H9 (cell line): ENCODE measurements around the gene KIRREL3. TPM values are rescaled to one million over a fixed set of nuclear protein-coding genes. Genes with fewer than 3 reads are reported as not detected.

Experiments
- DNase-seq: peaks from one replicate; pipeline ENCODE4 v3.0.0-alpha.2; 2017
- H2AFZ ChIP-seq: one replicate; pipeline ENCODE4 v1.6.1; 2013; ENCODE audit warnings: mild to moderate bottlenecking, low read length, control low read depth, moderate library complexity
- H2AK5ac ChIP-seq: 2 replicates; pipeline ENCODE4 v1.6.1; 2013; ENCODE audit warnings: low read length, control low read depth, mixed read lengths; ENCODE audit not compliant: insufficient read length
- H2BK120ac ChIP-seq: one replicate; pipeline ENCODE4 v1.6.1; 2013; ENCODE audit warnings: low read depth, mild to moderate bottlenecking, low read length, control low read depth, inconsistent platforms; ENCODE audit not compliant: poor library complexity, severe bottlenecking
- H2BK12ac ChIP-seq: 2 replicates; pipeline ENCODE4 v1.6.1; 2013; ENCODE audit warnings: low read length, control low read depth, mixed read lengths, low read depth; ENCODE audit not compliant: insufficient read length
- H2BK15ac ChIP-seq: 2 replicates; pipeline ENCODE4 v1.6.1; 2013; ENCODE audit warnings: low read depth, low read length, control low read depth
- H2BK20ac ChIP-seq: one replicate; pipeline ENCODE4 v1.6.1; 2013; ENCODE audit warnings: low read depth, mild to moderate bottlenecking, low read length, control low read depth, inconsistent platforms; ENCODE audit not compliant: poor library complexity, severe bottlenecking
- H2BK5ac ChIP-seq: 2 replicates; pipeline ENCODE4 v1.6.1; 2013; ENCODE audit warnings: low read length, control low read depth, mixed read lengths; ENCODE audit not compliant: insufficient read length
- H3K14ac ChIP-seq: 2 replicates; pipeline ENCODE4 v1.6.1; 2013; ENCODE audit warnings: low read length, control low read depth; ENCODE audit not compliant: insufficient read depth
- H3K18ac ChIP-seq: 2 replicates; pipeline ENCODE4 v1.6.1; 2013; ENCODE audit warnings: low read depth, mild to moderate bottlenecking, mixed read lengths, low read length, control low read depth; ENCODE audit not compliant: insufficient read length
- H3K23ac ChIP-seq: 2 replicates; pipeline ENCODE4 v1.6.1; 2013; ENCODE audit warnings: low read length, control low read depth, mixed read lengths, low read depth; ENCODE audit not compliant: insufficient read length
- H3K23me2 ChIP-seq: 2 replicates; pipeline ENCODE4 v1.6.1; 2013; ENCODE audit warnings: low read depth, mild to moderate bottlenecking, mixed read lengths, low read length, control low read depth; ENCODE audit not compliant: insufficient read length, poor library complexity, severe bottlenecking
- H3K27ac ChIP-seq: 2 replicates; pipeline ENCODE4 v1.5.1; 2013; ENCODE audit warnings: low read length, control low read depth, mixed read lengths, low read depth; ENCODE audit not compliant: insufficient read length
- H3K27me3 ChIP-seq: 2 replicates; pipeline ENCODE4 v1.6.1; 2013; ENCODE audit warnings: low read length, control low read depth, inconsistent platforms; ENCODE audit not compliant: insufficient read depth
- H3K4ac ChIP-seq: 2 replicates; pipeline ENCODE4 v1.6.1; 2013; ENCODE audit warnings: low read depth, mild to moderate bottlenecking, control low read depth, inconsistent platforms, low read length, moderate library complexity
- H3K4me1 ChIP-seq: 2 replicates; pipeline ENCODE4 v1.6.1; 2013; ENCODE audit warnings: low read length, control low read depth, inconsistent platforms; ENCODE audit not compliant: insufficient read depth
- H3K4me2 ChIP-seq: 2 replicates; pipeline ENCODE4 v1.6.1; 2013; ENCODE audit warnings: low read length, control low read depth, mixed read lengths; ENCODE audit not compliant: insufficient read length, insufficient read depth
- H3K56ac ChIP-seq: 2 replicates; pipeline ENCODE4 v1.6.1; 2013; ENCODE audit warnings: low read depth, mild to moderate bottlenecking, mixed read lengths, low read length, control low read depth; ENCODE audit not compliant: insufficient read length
- H3K79me1 ChIP-seq: 2 replicates; pipeline ENCODE4 v1.6.1; 2013; ENCODE audit warnings: low read depth, mild to moderate bottlenecking, moderate library complexity, low read length, control low read depth, inconsistent platforms; ENCODE audit not compliant: insufficient read depth, poor library complexity, severe bottlenecking
- H3K79me2 ChIP-seq: 2 replicates; pipeline ENCODE4 v1.6.1; 2013; ENCODE audit warnings: low read length, control low read depth, inconsistent platforms; ENCODE audit not compliant: insufficient read depth
- H3K9ac ChIP-seq: 2 replicates; pipeline ENCODE4 v1.6.1; 2013; ENCODE audit warnings: low read length, control low read depth, mixed read lengths; ENCODE audit not compliant: insufficient read length; ENCODE audit errors: extremely low read depth
- H3K9me3 ChIP-seq: one replicate; pipeline ENCODE4 v1.6.1; 2013; ENCODE audit warnings: low read depth, low read length, inconsistent platforms; ENCODE audit not compliant: control insufficient read depth
- H3T11ph ChIP-seq: one replicate; pipeline ENCODE4 v1.6.1; 2013; ENCODE audit warnings: mild to moderate bottlenecking, low read length, control low read depth, inconsistent platforms
- H4K20me1 ChIP-seq: one replicate; pipeline ENCODE4 v1.6.1; 2013; ENCODE audit not compliant: control insufficient read depth, insufficient read length, insufficient read depth
- H4K5ac ChIP-seq: 2 replicates; pipeline ENCODE4 v1.6.1; 2013; ENCODE audit warnings: low read depth, mild to moderate bottlenecking, mixed read lengths, low read length, control low read depth; ENCODE audit not compliant: insufficient read length
- H4K8ac ChIP-seq: replicated peaks from 2 replicates; pipeline ENCODE4 v1.6.1; 2013; ENCODE audit warnings: low read length, control low read depth, mixed read lengths, low read depth; ENCODE audit not compliant: insufficient read length
- H4K91ac ChIP-seq: 2 replicates; pipeline ENCODE4 v1.6.1; 2013; ENCODE audit warnings: low read depth, mild to moderate bottlenecking, moderate library complexity, mixed read lengths, low read length, control low read depth; ENCODE audit not compliant: insufficient read length
- H3K27ac Mint-ChIP-seq, 3 experiments: 2 replicates in 2 of 3; 3 replicates in 1 of 3; pipeline ENCODE4 v1.8.0; 2020 to 2021; ENCODE audit warnings: mixed read lengths in 3 of 3, mild to moderate bottlenecking in 1 of 3, moderate library complexity in 1 of 3
- H3K27me3 Mint-ChIP-seq: 2 replicates; pipeline ENCODE4 v1.8.0; 2021; ENCODE audit warnings: low read depth, mild to moderate bottlenecking, moderate library complexity, mixed read lengths
- H3K36me3 Mint-ChIP-seq, 3 experiments: 2 replicates in 2 of 3; 3 replicates in 1 of 3; pipeline ENCODE4 v1.8.0; 2020 to 2021; ENCODE audit warnings: low read depth in 3 of 3, mixed read lengths in 3 of 3; ENCODE audit not compliant: insufficient read depth in 1 of 3
- H3K4me1 Mint-ChIP-seq, 2 experiments: 2 replicates each; pipeline ENCODE4 v1.8.0; 2020; ENCODE audit warnings: mixed read lengths in 2 of 2
- H3K4me3 Mint-ChIP-seq, 2 experiments: 2 replicates in 1 of 2; 3 replicates in 1 of 2; pipeline ENCODE4 v1.8.0; 2020 to 2021; ENCODE audit warnings: mild to moderate bottlenecking in 2 of 2, mixed read lengths in 2 of 2, moderate library complexity in 1 of 2
- H3K9me3 Mint-ChIP-seq, 2 experiments: 2 replicates in 1 of 2; 3 replicates in 1 of 2; pipeline ENCODE4 v1.8.0; 2020; ENCODE audit warnings: mild to moderate bottlenecking in 2 of 2, mixed read lengths in 2 of 2, moderate library complexity in 1 of 2
- CTCF ChIP-seq: fragments of 200-600 bp; sonication (generic); conservative IDR thresholded peaks from 3 replicates; pipeline ENCODE4 v1.8.0; 2021; ENCODE audit warnings: antibody characterized with exemption, mild to moderate bottlenecking
- WGBS: extraction: QIAGEN DNeasy Blood & Tissue Kit; methylation state at CpG from one replicate; pipeline ENCODE4 v1.1.7; 2013; ENCODE audit warnings: missing lambda C conversion rate, low lambda C conversion rate, mixed read lengths; ENCODE audit not compliant: insufficient read length; ENCODE audit errors: extremely low coverage; 5-methylcytosine and 5-hydroxymethylcytosine counted together
- total RNA-seq: library from RNA; stranded (reverse); gene quantifications from 2 replicates; pipeline ENCODE4 v1.2.1, GENCODE V29; 2021

KIRREL3 gene
- total RNA-seq, 1 experiment from 2014 or later = 0.17 TPM

- Histone ChIP-seq H4K91ac (no peak overlapping the region), H2BK120ac (no peak overlapping the region), H3K23me2 (no peaks in the 10 kb centered on the region), H3K14ac (no peak overlapping the region), H2BK20ac (no peak overlapping the region), H3K79me1 (no peaks in the 10 kb centered on the region), H3K79me2 (no peaks in the 10 kb centered on the region), H3K4me1 (peaks cover 9% of the 10 kb centered on the region; the same call in 1 of the 2 replicates), H3K27me3 (no peaks in the 10 kb centered on the region), H3K4me2 (no peak overlapping the region), H2BK12ac (no peak overlapping the region), H3T11ph (no peak overlapping the region), H4K5ac (no peak overlapping the region), H2AFZ (no peak overlapping the region), H3K18ac (no peak overlapping the region), H2BK5ac (no peak overlapping the region), H2AK5ac (no peak overlapping the region), H3K9ac (no peak overlapping the region), H4K8ac (no peak overlapping the region), H3K4ac (no peak overlapping the region), H3K9me3 (no peaks in the 10 kb centered on the region), H3K27ac (no peak overlapping the region), H3K23ac (no peak overlapping the region), H2BK15ac (no peak overlapping the region), H4K20me1 (no peaks in the 10 kb centered on the region), H3K56ac (no peak overlapping the region)
- H3K27me3 Mint-ChIP-seq = no peaks in the 10 kb centered on the region; the same call in none of the 2 replicates
- H3K4me3 Mint-ChIP-seq = no peak overlapping the region
- DNase-seq = no peak
- no peak overlapping the region for H3K27ac Mint-ChIP-seq
- TF ChIP-seq CTCF = no peak
- peaks cover 41 to 51% of the 10 kb centered on the region in 2 experiments for H3K4me1 Mint-ChIP-seq
- no peaks in the 10 kb centered on the region for H3K9me3 Mint-ChIP-seq
- WGBS = no CpG with 5 or more reads among the region's 4 CpGs
- H3K36me3 Mint-ChIP-seq = no peaks in the 10 kb centered on the region
Observed at GRCh38 chr11:126497581-126498122, 502.9 kb downstream of the KIRREL3 start.
